Transverse colon (tissue), 3 donors: ENCODE measurements around the gene SRD5A2.

Experiments
- POLR2A ChIP-seq: fragments of 450-650 bp; IDR thresholded peaks from one replicate; pipeline ENCODE4 v1.6.1; 2016; ENCODE audit warnings: antibody characterized with exemption, mild to moderate bottlenecking, moderate library complexity
- POLR2AphosphoS5 ChIP-seq, 3 donors: sonication (generic); formaldehyde crosslinking; IDR thresholded peaks; one replicate each; pipeline ENCODE4 v1.6.1; 2016; ENCODE audit warnings: antibody characterized with exemption in 3 of 3

DNA sequence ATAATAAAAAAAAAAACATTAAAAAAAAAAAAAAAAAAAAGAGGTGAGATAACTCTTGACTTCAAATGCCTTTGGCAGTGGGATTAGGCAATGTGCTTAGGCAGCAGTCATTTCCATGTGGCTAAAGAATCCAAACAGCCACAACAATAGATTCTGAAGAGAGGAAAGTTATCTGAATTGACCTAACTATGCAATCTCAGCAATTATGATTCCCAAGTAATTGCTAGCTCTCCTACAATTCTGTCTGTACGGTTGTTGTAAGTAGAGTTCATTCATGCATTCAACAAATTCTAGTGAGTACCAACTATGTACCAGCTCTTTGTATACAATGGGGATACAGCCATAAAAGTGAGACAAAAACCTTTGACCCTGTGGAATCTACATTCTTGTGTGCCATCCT, 3.6 kb downstream of the SRD5A2 start:
- no peak for TF ChIP-seq POLR2A
- no peak for TF ChIP-seq POLR2AphosphoS5 (IDR thresholded peaks at IDR 0.05)
